NCI-H2081 (cell line): Measurements from ENCODE around the gene PMS1.
"Not testable (repeated sequence)": the region's sequence is repeated elsewhere in the genome, so short reads cannot be mapped to it uniquely, and the experiment has no call there.

ENCODE experiments used
- DNase-seq, 2 experiments: peaks; one replicate each; lab custom pipeline; 2025; lab: John Stamatoyannopoulos, UW

PMS1 gene

DNA sequence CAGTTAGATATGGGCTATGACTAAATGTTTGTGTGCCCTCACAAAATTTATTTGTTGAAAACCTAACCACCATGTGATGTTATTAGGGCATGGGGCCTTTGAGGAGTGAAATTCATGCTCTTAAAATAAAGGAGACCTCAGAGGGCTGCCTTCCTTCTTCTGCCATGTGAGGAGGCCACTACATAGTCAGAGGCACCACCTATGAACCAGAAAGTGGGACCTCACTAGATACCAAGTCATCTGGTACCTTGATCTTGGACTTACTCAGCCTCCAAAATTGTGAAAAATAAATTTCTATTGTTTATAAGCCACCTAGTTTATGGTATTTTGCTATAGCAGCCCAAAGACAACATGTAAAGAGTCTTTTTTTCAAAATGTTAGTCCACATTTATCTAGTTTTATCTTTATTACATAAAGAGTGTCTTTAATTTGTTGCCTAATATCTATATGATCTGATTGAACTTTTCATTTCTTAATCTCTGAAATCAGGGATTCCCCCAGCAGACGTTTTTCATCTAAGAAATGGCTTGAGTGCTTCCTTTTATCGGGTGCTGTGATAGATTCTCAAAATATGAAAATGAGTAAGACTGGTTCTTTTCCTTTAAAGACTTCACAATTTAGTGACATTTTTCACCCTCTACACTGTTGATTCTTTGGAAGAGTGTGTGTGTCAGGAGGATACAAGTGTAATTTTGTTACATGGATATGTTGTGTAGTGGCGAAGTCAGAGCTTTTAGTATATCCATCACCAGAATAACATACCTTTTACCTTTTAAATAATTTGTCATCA, 34.2 kb downstream of the PMS1 start:
- no peak for DNase-seq

DNA sequence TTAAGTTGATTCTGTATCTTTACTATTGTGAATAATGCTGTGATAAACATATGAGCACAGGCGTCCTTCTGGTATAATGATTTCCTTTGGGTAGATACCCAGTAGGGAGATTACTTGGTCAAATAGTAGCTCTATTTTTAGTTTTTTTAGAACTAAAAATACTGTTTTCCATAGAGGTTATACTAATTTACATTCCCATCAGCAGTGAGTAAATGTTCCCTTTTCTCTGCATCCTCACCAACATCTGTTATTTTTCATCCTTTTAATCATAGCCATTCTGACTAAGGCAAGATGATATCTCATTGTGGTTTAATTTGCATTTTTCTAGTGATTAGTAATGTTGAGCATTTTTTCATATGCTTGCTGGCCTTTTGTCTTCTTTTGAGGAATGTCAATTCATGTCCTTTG, 35.1 kb downstream of the PMS1 start:
- DNase-seq, result no peak

DNA sequence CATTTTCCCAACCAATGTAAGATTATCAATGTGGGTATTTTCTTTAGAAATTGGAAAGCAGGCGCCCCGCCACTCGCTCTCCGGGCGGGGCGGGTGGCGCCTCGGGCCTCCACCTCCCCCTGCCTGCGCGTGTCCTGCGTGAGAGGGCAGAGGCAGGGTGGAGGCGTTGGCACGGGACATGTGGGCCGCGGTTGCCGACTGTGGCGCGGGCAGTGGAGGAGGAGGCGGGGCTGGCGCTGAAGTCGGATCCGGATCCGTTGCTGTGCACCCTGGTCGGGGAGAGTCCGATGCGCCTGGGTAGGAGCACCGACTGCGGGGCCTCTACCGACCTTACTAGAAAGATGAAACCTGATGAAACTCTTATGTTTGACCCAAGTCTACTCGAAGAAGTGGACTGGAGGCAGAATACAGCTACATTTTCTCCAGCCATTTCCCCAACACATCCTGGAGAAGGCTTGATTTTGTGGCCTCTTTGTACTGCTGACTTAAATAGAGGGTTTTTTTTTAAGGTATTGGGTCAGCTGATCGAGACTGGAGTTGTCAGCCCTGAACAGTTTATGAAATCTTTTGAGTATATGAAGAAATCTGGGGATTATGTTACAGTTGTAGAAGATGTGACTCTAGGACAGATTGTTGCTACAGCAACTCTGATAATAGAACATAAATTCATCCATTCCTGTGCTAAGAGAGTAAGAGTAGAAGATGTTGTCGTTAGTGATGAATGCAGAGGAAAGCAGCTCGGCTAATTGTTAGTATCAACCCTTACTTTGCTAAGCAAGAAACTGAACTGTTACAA, 37.9 kb downstream of the PMS1 start:
- DNase-seq, result no peak

DNA sequence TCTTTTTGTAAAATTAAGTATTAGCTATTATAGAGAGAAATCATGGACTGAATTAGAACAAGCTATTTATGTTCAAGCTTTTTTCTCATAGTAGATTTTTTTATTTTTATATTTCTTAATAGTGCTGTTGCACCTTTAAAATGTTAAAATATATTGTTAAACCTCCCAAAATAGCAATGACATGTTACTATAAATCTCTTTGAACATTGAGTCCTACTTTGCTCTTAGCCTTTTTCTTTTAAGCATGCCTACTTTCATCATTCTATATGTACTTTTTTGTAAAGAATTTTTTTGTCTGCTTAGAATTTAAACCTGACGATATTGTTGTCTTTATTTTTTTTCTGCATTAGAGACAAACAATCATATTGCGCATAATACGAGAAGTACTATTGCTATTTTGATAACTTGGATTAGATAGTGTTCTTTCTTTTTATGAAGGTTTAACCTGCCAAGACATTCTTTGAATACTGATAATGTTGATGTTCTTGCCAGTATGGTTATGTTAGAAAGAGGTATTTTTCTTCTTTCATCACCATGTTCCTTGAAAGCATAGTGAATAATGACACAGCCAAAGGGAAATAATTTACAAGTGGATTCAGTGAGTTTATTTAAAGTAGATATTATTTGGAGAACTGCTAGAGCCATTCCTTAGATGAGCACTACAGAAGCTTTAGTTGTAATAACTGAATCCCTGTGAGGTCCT, 40.6 kb downstream of the PMS1 start:
- DNase-seq, result no peak

DNA sequence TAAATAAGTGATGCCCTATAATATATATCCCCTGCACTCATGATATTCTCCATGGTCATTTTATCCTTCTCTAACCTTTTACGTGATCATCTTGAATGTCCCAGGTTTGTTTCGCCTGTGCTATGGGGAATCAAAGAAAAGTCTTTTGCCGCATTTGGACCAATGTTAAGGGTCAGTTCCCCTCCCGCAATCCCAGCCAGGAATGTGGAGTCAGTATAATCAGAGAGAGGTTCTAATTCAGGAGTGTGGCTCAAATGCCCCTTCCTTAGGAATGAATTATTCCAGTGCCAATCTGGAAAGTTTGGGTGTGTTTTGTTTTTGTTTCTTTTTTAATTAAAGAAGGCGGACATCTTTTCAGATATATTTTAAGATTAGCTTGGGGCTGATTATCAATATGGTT, 41.8 kb downstream of the PMS1 start:
- DNase-seq, result no peak

DNA sequence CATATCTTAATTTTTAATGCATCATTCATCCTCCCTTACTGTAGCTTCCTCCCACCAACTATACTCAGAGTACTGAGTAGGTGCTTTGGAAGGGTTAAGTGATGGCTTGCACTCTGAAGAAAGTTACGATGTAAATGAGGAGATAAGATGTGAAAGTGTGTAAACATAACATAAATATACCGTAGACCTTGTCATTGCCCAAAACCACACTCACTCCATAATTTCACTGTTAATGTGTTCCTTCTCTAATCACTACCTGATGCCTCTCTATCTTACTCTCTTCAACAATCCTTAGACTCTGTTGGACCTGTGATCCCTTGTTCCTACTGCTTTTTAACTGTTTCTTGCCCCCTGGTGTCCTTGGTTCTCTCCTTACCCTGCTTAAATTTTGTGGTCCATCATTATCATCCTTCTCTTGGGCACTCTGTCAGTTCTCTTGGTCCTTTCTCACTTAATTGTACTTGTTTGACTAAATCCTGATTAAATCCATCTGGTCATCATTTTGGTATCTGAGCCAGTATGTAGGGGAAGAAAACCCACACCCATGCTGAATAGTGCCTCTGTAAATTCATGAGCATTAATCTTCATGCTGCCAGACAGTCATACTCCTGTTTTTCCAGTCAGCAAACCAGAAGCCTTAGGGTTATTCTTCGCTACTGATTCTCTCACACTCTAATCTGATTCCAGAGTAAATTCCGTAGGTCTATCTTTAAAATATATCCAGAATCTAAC, 45.0 kb downstream of the PMS1 start:
- DNase-seq, result no peak

DNA sequence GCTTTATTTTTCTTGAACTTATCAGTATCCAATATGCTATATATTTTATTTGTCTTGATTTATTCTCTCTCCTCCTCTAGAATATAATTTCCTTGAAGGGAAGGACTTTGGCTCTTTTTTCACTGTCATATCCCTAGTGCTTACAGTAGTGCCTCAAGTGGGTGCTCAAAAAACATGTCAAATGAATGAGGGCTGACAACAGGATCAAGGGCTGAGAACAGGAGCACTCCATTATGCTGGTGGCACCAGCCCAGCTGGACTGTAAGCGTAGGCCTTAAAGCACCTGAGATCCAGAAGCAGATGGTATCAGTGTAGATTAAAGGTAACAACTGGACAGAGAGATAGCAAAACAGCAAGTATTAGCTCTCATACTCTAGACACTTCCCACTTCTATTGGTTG, 46.3 kb downstream of the PMS1 start:
- DNase-seq, result no peak

DNA sequence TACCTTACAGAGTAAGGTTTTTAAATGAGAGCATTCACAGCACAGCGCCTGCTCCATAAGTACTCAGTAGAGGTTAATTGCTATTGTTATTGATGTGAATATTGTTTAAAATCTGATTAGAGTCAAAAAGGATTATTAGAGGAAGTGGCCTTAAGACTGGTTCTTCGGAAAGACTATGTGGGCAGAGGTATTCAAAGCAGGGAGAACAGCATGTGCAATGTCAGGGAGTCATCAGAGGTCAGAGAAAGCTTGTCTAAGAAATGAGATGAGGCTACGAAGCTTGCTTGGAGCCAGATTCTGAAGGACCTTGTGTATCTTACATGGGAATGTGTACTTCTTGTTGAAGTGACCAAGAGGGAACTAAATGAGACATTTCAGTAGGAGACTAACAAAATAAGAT, 49.8 kb downstream of the PMS1 start:
- no peak for DNase-seq

DNA sequence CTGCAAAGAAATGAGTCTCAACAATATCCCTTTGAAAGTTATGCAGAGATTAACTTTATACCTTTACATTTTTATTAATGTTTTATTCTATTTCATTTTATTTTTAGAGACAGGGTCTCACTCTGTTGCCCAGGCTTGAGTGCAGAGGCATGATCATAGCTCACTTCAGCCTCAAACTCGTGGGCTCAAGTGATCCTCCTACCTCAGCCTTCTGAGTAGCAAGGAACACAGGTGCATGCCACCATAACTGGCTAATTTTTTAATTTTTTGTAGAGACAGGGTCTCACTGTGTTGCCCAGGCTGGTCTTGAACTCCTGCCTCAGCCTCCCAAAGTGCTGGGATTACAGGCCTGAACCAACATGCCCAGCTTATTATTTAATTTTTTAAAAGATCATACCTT, 50.4 kb downstream of the PMS1 start:
- not testable (repeated sequence) for DNase-seq

DNA sequence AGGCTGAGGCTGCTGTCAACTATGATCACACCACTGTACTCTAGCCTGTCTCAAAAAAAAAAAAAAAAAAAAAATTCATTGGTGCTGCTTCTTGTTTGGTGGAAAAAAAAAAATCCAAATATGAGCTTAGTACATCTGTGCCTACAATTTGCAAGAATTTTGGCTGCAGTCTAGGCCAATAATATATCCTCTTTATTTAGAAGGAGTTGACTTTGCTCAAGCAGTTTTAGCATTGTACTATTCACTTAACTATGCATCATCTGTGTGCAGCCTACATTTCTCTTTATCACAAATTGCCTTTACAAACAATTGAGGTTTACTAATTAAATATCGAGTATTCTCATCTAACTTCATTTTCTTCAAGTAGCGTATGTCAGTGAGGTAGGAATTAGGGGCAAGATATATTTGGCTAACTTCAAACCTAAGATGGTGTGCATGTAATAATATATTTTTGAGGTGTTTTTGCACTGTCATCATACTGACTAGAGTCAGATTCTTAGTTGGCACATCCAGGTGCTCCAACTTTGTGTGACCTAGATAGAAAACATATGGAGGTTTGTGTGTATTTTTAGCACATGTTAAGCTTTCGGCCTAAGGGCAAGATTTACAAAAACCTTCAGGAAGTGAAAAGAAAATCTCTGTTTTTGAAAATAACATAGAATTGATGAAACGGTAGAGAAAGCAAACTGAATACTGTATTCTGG, 51.8 kb downstream of the PMS1 start:
- DNase-seq, result peak in 1 of 2 experiments; percentile 9

DNA sequence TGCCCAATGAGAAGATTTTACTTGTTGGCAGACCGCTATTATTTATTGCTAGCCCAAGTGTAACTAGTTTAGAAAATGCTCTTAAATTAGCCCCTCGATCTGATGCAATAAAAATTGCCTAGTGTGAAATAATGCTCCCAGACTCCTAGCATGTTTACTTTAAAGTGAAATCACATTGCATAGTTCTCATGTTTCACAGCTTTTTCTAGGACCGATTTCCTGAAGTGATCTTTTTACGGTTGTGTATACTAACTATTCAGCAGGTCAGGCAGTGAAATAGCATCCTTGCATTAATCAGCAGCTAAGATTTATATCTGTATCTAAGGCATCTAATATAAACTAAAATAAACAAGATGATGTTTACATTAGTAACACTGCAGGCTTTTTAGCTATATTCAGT, 52.4 kb downstream of the PMS1 start:
- peak in 1 of 2 experiments; percentile 50 for DNase-seq

DNA sequence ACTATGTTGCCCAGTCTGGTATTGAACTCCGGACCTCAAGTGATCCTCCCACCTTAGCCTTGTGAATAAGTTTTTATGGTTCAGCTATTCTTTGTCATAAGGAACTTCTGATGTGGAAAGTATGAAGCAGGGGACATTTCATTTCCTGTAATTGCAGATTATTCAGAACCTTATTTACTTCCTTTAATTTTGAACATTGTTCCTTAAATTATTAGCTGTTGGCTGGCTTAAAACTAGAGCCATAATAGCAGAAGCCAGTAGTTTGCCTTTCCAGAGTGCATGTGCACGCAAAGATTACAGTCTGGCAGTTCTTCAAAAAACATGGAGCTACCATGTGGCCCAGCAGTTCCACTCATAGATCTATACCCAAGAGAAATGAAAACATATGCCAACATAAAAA, 53.1 kb downstream of the PMS1 start:
- DNase-seq, result no peak

DNA sequence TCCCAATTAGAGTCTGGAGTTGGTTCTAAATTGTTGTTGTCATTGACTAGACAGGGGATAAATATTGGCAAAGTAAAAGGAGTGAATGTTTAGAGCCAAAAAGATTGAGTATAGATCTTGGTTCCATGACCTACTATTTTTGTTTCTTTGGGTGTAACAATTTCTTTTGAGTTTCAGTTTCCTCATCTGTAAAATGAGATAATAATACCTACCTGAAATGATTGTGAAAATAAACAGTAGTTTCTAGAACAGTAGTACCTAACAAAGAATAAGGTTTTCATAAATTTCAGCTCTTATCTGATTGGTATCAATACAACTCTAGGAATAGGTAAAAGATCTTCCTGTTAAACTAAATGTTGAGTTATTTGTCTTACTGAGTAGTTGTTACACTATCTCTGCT, 56.8 kb downstream of the PMS1 start:
- no peak for DNase-seq

DNA sequence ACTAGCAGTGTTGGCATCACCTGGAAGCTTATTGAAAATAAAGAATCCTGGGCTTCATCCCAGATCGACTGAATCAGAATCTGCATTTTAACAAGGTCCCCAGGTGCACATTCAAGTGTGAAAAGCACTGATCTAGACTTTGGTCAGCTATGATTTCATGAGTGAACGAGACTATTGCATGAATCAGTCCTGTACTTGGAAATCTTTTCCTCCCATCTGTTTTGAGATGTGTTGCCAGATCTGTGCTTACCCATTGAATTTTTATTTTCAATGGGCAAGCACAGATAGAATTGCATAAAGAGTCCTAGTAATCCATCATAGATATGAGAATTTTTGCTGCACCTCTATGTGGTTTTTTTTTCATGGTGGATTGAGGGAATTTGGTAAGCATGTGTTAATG, 64.0 kb downstream of the PMS1 start:
- DNase-seq, result no peak

DNA sequence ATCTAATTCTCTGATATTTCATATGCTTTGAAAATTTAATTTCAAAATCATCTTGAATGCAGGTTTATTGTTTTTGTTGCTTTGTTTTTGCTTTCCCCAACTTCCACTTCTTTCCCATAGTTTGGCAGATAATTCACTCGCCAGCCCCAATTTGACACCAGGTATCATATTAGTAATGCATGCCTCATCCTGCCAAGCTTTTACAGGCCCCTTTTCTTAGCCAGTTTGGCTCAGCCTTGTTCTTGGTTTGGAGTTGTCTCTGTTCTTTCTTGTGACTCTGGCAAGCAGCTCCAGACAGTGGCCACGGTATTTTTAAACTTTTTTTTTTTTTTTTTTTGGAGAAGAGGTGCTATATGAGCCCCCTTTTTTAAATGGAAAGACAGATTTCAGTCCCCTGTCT, 65.3 kb downstream of the PMS1 start:
- no peak for DNase-seq

DNA sequence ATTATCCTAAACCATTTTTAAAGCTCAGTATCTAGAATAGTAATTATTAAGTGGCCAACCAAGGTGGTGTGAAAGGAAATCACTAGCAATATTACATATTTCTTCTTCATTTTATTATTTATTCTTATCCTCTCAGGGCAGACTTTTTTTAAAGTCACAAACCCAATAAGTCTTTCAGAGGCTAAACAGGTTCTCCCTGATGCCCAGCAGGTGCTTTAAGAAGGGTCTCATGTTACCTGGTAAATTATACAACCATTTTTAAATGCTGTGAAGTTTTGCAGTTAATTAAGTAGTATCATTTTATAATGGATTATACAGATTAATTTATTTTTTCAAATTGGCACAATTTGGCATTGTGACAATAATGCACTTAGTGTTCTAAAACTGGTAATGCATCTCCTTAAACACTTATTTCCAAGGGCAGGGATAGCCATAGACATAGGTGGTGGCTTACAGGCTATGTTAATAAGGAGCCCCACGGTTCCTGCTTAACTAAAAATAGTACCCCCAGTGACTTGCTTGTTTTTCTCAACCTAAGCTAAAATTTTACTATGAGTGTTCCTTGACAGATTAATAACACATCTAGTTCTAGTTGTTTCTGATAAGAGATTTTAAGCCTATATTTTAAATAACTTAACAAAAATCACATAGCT, 67.0 kb downstream of the PMS1 start:
- peak in 1 of 2 experiments; percentile 49 for DNase-seq

DNA sequence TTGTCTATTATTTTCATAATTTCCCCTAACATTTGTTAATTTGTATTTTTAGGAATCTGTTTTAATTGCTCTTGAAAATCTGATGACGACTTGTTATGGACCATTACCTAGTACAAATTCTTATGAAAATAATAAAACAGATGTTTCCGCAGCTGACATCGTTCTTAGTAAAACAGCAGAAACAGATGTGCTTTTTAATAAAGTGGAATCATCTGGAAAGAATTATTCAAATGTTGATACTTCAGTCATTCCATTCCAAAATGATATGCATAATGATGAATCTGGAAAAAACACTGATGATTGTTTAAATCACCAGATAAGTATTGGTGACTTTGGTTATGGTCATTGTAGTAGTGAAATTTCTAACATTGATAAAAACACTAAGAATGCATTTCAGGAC, 69.9 kb downstream of the PMS1 start:
- no peak for DNase-seq

DNA sequence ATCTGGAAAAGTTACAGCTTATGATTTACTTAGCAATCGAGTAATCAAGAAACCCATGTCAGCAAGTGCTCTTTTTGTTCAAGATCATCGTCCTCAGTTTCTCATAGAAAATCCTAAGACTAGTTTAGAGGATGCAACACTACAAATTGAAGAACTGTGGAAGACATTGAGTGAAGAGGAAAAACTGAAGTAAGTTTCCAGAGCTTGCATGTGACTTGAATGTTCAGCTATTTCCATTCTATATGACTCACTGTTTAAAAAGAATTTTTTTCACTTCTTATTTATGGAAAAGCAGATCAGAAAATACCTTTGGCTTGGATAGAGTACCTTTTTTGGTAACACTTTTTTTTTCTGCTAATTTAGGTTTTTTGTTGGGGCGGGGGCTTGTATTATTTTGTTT, 70.7 kb downstream of the PMS1 start:
- no peak for DNase-seq

DNA sequence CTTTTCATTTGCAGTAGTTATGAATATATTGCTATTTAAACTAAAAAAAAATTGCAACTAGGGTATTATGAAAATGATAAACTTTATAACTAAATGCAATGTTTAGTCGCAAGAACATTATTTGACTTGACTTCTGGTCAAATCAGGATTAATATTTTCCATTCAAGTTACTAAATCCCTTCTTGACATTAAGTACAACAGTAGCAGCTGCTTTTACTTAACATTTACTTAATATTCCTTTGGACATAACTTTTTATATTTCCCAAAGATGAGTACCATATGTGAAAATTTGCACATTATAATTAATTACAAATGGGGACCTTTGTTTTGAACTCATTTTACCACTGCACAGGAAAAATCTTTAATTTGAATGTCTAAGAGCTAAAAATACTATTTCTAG, 74.0 kb downstream of the PMS1 start:
- no peak for DNase-seq

DNA sequence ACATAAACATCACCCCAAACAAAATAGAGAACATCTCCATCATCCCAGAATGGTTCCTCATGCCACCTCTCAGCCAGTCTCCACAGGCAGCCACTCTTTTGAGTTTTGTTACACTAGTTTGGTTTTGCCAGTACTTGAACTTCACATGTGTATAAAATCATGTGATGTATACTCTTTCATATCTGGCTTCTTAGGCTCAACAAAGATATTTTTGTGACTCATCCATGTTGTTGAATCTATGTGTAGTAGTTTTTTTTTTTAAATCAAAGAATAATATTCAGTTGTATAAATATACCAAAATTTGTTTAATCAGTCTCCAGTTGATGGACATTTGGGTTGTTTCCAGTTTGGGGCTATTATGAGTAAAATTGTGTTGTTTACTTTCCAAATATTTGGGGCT, 75.9 kb downstream of the PMS1 start:
- no peak for DNase-seq

DNA sequence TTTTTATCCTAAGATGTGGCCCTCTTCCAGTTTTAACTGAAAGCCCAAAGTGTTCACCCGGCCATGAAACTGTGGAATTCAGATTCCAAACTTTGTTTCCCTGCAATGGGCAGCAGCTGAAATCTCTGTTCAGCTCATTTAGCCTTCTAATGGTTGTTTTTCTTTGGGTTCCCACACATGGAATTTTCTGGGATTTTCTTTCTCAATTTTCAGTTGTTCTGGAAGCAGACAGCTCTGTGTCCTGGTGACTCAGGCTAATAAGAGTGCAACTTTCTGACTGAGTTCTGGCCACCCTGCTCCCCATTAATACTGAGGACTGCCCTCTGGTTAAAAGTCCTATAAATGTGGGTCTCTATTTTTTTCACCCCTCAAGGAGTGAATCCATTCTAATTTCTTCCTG, 78.5 kb downstream of the PMS1 start:
- no peak for DNase-seq
